HuH-7.5 (cell line): ENCODE results near the gene MAGI3.
"Not testable (repeated sequence)": the region's sequence is repeated elsewhere in the genome, so short reads cannot be mapped to it uniquely, and the experiment has no call there.

Source experiments
- DNase-seq: peaks from one replicate; pipeline ENCODE4 v3.0.0; 2011; ENCODE audit warnings: low spot score

The MAGI3 gene

DNA sequence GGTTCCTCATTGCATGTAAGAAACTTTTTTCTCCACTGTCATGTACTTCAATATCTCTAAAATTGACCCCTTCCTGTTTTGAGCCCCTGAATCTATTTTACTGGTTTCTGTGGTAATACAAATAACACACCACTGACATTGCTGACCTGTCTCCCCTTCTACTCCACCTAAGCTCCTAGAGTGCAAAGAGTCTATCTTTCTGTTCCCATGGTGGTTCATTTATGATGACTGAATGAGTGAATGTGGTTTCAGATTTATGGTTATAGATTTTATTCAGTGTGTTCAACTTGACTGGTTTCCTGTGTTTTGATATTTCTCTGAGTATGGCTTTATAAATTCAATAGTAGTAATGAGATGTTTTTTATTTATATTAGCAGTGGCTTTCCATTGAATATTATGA, 127.7 kb downstream of the MAGI3 start:
- no peak for DNase-seq

DNA sequence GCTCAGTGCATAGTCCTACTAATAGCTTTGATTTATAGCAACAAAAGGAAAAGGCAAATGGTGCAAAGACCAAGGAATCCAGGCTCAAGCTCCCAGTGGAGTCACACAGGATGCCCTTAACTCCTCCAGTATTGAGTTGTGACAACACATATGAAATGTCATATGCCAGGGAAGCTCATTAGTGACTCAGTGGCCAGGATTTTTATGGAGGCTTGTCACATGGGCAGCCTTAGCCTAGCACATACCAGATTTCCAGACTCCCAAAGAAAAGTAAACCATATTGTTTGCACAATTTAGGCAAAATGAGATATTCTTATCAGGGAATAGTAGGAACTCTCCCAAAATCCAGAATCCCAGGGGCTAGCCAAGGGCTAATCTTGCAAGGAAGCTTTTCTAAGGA, 129.2 kb downstream of the MAGI3 start:
- DNase-seq, result no peak

GRCh38 chr1:113530021-113530420, 139.7 kb downstream of the MAGI3 start:
- no peak for DNase-seq

DNA sequence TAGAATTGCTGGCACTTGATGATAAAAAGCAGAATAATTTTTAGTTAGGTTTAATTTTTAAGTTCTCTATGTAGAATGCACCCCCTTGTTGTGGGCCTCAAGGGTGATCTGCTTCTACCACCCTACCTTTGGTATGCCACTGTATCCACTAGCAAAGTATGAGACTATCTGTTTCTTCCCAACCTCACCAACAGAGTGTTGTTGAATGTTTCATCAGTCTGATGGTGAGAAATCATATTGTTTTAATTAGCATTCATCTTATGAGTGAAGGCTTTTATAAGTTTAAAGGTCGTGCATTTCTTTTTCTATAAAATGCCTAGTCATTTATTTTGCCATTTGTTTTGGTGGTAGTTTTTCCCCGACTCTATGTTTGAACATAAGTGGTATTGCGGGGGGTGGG, 141.0 kb downstream of the MAGI3 start:
- DNase-seq, result no peak

DNA sequence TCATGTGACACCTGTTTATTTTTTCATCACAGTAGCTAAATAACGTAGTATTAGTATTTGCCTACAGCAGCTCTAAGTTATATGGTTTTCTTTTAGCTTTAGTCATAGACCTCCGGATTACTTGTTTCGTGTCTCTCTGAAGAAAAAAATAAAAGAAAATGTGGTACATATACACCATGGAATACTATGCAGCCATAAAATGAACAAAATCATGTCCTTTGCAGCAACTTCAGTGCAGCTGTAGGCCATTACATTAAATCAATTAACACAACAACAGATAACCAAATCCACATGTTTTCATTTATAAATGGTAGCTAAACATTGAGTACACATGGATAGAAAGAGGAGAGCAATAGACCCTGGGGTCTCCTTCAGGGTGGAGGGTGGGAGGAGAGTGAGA, 142.7 kb downstream of the MAGI3 start:
- DNase-seq, result no peak

GRCh38 chr1:113534130-113534817, 144.0 kb downstream of the MAGI3 start:
- no peak for DNase-seq

- DNase-seq, result no peak
Measured at GRCh38 chr1:113534875-113535274, 144.6 kb downstream of the MAGI3 start.

DNA sequence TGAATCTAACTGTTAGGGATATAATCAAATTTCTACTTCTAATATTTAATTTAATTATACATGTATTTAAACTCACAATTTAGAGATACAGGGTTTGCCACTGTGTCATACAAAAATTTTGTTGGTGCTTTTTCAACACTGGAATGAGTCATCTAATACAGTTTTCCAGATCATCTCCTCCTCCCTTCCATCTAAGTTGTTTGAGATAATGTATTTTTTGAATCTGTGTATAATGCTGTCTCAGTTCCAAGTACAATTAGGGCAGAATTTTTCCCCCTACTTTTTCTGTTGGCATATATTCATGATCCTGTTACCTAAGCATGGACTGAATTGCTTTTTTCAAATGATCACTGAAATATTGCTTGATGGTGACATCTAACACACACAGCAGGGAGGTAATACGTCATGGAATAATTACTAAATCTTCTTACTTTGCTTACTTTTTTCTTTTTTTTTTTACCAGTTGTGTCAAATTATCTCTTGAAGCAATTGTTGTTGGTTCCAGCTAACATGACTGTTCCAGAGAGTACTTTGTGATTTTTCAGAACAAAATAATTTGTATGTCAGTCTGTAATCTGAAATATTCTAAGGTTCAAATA, 146.0 kb downstream of the MAGI3 start:
- DNase-seq, result no peak

DNA sequence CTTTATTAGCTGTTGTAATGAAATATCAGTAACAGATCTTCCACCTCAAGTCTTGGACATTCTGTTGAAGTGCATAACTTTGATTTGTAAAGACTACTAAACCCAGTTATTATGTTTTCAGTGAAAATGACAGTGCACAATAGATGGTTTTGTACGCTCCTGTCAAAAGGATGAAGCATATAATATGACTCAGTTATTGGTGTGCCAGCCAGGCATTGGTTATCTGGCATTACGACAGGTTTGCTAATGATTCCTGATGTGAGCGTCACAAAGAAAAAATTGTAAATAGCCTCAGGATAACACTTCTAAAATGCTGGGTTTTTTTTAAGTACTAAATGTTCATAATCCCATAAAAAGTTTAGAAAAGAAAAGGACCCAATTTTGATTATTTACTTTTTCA, 147.9 kb downstream of the MAGI3 start:
- no peak for DNase-seq

DNA sequence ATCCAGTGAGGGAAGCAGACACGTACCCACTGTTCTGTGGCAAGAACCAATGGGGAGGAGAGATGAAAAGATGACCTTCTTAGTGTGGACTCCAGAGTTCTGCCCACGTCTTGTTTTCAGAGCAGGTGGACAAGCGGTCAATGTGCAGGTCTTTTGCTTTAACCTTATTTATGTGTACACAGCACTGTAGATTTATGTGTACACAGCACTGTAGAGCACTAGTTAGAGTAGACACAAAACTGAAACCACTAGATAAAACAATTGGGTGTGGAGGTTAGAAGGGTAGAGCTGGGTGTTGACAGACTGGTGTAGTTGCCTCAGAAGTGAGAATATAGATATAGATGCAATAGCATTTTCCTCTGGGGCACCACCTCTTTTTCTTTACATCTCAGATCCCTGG, 150.0 kb downstream of the MAGI3 start:
- no peak for DNase-seq

DNA sequence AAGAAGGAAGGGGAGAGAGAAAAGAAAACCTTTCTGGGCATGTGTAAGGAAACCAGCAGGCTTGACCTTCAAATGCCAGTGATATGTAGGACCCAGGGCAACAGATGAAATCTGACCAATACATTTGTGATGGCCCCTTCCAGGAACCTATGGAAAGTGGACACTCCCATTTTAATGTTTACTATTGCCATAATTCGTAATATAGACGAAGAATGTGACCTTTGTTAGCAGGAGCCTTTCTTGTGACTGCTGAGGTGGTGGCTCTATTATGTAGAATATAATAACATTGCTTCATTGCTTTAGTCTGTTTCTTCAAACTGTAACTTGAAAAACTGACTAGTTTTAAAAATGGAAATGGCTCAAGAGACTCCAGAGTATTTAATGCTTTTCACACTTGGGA, 150.8 kb downstream of the MAGI3 start:
- DNase-seq, result no peak

DNA sequence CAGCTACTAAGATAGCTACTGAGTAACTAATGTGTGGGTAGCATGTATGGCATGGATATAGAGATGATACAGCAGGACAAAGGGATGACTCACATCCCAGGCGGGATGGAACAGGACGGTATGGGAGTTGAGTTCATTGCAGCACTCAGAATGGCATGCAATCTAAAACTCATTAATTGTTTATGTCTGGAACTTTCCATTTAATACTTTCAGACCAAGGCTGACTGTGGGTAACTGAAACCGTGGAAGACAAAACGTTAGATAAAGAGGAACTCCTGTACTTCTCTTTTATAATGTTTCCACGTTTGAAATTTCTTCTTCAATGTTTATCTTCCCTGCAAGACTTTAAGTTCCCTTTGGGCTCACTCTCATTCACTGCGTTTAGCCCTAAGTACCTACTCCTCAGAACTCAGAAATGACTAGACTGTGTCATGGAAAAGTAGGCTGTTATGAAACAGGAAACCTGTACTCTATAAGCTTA, 151.9 kb downstream of the MAGI3 start:
- DNase-seq, result no peak

DNA sequence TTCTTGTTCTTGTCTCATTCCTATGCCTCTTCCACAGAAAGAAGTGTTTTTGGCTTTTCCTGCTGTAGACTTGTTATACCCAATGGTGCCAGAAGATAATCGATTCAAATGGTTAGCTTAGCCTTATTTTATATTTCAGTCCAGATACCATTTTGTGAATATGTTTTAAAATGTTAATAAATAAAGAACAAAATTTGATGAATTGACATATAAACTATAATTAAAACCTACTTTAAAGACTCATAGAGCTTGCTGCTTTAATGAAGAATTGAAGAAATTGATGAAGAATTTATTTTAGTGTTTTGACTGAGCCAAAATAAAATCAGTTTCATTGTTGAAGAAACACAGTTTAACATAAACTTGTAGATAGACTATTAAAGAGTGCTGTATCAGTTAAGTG, 152.8 kb downstream of the MAGI3 start:
- no peak for DNase-seq

DNA sequence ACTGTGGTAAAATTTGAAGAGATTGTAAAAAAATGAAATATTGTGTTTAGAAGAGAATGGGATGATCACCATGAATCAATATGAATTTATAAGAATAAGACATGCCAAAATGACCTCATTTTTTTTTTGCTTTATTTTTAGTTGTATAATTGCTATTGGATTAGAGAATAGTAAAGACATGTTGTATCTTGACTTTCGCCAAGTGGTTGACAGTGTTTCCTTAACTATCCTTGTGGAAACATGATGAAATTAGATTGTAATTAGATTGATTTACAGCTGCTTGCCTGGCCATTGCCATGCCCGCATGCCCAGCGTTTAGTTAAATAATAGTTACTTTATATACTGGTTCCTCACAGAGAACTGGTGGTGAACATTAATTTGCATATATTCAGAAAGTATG, 154.9 kb downstream of the MAGI3 start:
- no peak for DNase-seq

GRCh38 chr1:113545626-113546025, 155.3 kb downstream of the MAGI3 start:
- no peak for DNase-seq

- no peak for DNase-seq
Measured at GRCh38 chr1:113551728-113552127, 161.4 kb downstream of the MAGI3 start.

DNA sequence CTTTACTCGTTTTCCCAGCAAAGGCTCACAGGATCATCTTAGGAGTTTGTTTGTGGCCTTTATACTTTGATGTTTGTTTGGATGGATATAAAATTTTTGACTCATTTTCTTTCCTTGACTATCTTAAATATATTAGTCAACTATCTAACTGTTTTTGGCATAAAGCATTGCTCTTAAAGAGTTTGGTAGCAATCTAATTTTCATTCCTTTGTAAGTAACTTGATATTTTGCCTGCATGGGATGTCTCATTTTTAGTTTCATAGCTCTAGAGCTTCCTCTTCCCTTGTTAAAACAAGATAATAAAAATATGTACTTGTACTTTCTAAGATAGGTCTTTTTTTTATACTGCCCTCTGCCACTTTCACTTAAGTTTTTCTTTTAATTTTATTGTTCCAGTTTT, 161.9 kb downstream of the MAGI3 start:
- DNase-seq, result no peak

DNA sequence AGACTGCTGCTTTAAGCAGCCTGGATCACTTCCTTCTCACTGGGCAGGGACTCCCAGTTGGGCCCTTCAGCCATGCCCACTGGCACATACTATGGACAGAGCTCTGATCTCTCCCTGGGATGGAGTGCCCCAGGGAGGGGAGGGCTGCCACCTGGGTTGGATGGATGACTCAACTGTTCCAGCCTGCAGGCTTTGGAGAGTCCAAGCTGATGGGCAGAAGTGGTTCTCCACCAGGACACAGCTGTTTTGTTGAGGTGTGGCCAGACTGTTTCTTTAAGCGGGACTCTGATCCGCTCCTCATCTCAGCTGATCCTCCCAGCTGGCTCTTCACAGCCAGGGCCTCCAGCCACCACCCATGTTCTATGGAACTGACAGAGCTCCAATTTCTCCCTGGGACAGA, 166.9 kb downstream of the MAGI3 start:
- DNase-seq, result no peak

GRCh38 chr1:113565621-113566020, 175.3 kb downstream of the MAGI3 start:
- no peak for DNase-seq

DNA sequence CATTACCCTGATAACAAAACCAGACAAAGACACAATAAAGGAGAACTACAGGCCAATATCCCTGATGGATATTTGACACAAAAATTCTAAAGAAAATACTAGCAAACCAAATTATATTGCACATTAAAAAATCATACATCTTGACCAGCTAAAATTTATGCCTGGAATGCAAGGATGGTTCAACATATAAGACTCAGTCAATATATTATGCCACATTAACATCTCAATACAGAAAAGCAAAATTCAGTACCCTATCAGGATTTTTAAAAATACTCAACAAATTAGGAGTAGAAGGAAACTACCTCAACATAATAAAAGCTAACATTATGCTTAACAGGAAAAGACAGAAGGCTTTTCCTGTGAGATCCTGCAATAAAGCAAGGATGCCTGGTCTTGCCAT, 177.1 kb downstream of the MAGI3 start:
- no peak for DNase-seq

- DNase-seq, result not testable (repeated sequence)
Measured at GRCh38 chr1:113575744-113576260, 185.5 kb downstream of the MAGI3 start.

DNA sequence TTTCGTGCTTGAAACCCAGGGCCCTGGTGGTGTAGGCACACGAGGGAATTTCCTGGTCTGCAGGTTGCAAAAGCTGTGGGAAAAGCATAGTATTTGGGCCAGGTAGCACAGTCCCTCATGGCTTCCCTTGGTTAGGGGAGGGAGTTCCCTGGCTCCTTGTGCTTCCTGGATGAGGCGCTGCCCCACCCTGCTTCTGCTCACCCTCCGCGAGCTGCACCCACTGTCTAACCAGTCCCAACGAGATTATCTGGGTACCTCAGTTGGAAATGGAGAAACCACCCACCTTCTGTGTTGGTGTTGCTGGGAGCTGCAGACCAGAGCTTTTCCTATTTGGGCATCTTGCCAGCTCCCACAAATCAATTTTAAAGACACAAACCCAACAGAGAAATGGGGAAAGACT, 186.0 kb downstream of the MAGI3 start:
- no peak for DNase-seq

- no peak for DNase-seq
Measured at GRCh38 chr1:113579256-113580018, 189.1 kb downstream of the MAGI3 start.
